Measurements from ENCODE around the gene CPZ. TPM values are rescaled to one million over a fixed set of nuclear protein-coding genes. Genes with fewer than 3 reads are reported as not detected.

The CPZ gene
- total RNA-seq, 3 donors from 2014 or later: 2.9 to 13.4 (median 7.5) TPM

DNA sequence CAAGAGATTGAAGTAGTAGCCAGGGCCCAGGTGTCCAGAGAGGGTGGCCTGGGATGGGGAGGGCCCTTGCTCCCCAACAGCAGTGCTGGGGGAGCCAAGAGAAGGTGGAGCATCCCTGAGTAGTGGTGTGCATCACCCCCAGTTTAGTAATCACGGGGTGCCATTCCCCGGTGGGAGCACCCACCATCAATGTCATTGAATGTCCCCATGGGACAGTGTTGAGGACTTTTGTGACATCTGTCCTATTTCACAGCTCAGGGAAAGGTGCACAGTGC is 4.4 kb upstream of the CPZ start:
- H3K9me3 ChIP-seq: no peaks in the 10 kb centered on the region
- H3K4me1 ChIP-seq: no peaks in the 10 kb centered on the region
- no peak overlapping the region for H3K27ac ChIP-seq
- DNase-seq (ENCODE audit: low spot score in 2 of 2): no peak
- no peak for TF ChIP-seq POLR2AphosphoS5 (IDR thresholded peaks at IDR 0.05)
- TF ChIP-seq, protein P1, sequence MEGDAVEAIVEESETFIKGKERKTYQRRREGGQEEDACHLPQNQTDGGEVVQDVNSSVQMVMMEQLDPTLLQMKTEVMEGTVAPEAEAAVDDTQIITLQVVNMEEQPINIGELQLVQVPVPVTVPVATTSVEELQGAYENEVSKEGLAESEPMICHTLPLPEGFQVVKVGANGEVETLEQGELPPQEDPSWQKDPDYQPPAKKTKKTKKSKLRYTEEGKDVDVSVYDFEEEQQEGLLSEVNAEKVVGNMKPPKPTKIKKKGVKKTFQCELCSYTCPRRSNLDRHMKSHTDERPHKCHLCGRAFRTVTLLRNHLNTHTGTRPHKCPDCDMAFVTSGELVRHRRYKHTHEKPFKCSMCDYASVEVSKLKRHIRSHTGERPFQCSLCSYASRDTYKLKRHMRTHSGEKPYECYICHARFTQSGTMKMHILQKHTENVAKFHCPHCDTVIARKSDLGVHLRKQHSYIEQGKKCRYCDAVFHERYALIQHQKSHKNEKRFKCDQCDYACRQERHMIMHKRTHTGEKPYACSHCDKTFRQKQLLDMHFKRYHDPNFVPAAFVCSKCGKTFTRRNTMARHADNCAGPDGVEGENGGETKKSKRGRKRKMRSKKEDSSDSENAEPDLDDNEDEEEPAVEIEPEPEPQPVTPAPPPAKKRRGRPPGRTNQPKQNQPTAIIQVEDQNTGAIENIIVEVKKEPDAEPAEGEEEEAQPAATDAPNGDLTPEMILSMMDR (IDR thresholded peaks at IDR 0.05): no peak
- no peak for TF ChIP-seq POLR2A (IDR thresholded peaks at IDR 0.05)
- intact Hi-C loops (cut with DNase I; ENCODE audit: low total_unique reads): loop anchor here (5.0 kb wide), 1 partner anchor 116 kb away; no protein-coding TSS in a partner anchor
- peaks cover 0 to 29% of the 10 kb centered on the region in 2 donors for H3K27me3 ChIP-seq
- H3K36me3 ChIP-seq: no peaks in the 10 kb centered on the region
- H3K4me3 ChIP-seq: no peak overlapping the region

DNA sequence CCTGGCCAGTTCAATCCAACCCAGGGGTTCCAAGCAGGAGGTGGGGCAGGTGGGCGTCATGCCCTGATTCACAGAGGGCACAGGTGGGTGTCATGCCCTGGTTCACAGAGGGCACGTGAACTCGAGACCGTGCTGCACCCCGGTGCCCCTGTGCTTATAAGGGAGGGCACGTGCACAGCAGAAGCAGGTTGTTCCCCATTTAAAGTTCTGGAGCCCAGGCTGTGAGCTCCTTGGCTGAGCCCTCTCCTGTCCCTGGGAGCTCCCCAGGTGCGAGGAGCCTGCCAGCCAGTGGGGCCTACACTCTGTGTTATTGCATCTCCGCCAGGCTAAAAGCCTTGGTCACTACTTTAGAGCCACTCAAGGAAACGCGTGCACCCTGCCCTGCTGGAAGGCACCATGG is 3.2 kb upstream of the CPZ start:
- H3K27ac ChIP-seq: no peak overlapping the region
- intact Hi-C loops (cut with DNase I; ENCODE audit: low total_unique reads): loop anchor here (5.0 kb wide), 1 partner anchor 117 kb away; no protein-coding TSS in a partner anchor
- no peaks in the 10 kb centered on the region for H3K4me1 ChIP-seq
- no peak overlapping the region for H3K4me3 ChIP-seq
- DNase-seq (ENCODE audit: low spot score in 2 of 2): no peak
- no peaks in the 10 kb centered on the region for H3K9me3 ChIP-seq
- TF ChIP-seq, protein P1 (IDR thresholded peaks at IDR 0.05): no peak
- TF ChIP-seq POLR2AphosphoS5 (IDR thresholded peaks at IDR 0.05): no peak
- TF ChIP-seq POLR2A (IDR thresholded peaks at IDR 0.05): no peak
- H3K27me3 ChIP-seq: peaks cover 0 to 36% of the 10 kb centered on the region in 2 donors
- no peaks in the 10 kb centered on the region for H3K36me3 ChIP-seq

DNA sequence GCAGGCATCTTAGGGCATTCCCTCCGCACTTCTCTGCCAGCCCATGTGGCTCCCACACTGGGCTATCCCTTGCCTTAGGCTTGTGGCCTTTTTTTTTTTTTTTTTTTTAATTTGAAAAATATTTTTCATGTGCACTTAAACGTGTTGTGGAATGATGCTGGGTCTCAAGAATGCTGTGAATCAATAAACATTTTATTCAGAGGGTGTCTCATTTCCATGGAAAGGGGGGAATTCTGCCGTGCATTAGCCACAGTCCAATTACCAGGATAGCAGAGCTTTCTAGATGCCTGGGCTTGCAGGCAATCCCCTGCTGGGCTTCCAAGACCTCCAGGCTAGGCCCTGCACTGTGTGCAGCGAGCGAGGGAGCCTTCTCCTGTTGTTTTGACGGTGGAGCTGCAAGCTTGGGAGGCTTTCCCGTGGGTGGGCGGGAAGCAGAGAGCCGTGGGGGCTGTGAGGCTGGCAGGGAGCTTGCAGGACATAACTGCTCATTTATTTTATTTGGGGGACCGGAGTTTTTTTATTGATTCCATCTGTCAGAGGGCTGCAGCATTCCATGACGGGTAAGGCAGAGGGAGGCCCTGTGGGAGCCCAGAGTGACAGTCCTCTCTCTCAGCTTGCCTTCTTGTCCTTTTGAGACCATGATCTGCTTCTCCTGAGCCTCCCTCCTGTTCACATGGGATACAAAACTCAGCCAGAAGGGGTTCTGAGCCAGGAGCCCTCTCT is 2.6 kb upstream of the CPZ start:
- TF ChIP-seq POLR2A (IDR thresholded peaks at IDR 0.05): no peak
- TF ChIP-seq, protein P1 (IDR thresholded peaks at IDR 0.05): no peak
- no peak for TF ChIP-seq POLR2AphosphoS5 (IDR thresholded peaks at IDR 0.05)
- no peak overlapping the region for H3K27ac ChIP-seq
- H3K36me3 ChIP-seq: no peaks in the 10 kb centered on the region
- no peaks in the 10 kb centered on the region for H3K4me1 ChIP-seq
- H3K27me3 ChIP-seq: peaks cover 0 to 36% of the 10 kb centered on the region in 2 donors
- intact Hi-C loops (cut with DNase I; ENCODE audit: low total_unique reads): loop anchor here (5.0 kb wide), 1 partner anchor 118 kb away; no protein-coding TSS in a partner anchor
- DNase-seq (ENCODE audit: low spot score in 2 of 2): no peak
- H3K9me3 ChIP-seq: no peaks in the 10 kb centered on the region
- no peak overlapping the region for H3K4me3 ChIP-seq

DNA sequence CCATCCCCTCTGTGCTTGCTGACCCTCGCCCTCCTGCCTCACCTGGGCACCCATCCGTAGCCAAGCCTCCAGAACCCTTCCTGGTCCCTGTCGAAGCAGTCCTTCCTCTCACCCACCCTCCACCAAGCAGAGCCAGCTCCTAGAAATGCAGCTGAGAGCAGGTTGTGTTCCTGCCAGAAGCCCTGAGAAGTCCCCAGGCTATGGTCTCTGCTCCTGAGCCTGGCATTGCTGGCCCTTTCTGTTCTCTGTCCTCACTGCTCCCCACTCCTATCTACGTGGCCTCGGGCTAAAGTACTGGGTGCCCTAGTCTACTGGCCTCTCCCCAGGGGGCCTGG is 2.1 kb upstream of the CPZ start:
- Histone ChIP-seq H3K4me1 (no peaks in the 10 kb centered on the region), H3K36me3 (no peaks in the 10 kb centered on the region), H3K27ac (no peak overlapping the region), H3K9me3 (no peaks in the 10 kb centered on the region), H3K27me3 (peaks cover 0 to 33% of the 10 kb centered on the region in 2 donors), H3K4me3 (no peak overlapping the region)
- intact Hi-C loops (cut with DNase I; ENCODE audit: low total_unique reads): no loop called here
- DNase-seq (ENCODE audit: low spot score in 2 of 2): no peak
- TF ChIP-seq, protein P1 (IDR thresholded peaks at IDR 0.05): no peak
- TF ChIP-seq POLR2A (IDR thresholded peaks at IDR 0.05) (no peak), POLR2AphosphoS5 (IDR thresholded peaks at IDR 0.05) (no peak)

DNA sequence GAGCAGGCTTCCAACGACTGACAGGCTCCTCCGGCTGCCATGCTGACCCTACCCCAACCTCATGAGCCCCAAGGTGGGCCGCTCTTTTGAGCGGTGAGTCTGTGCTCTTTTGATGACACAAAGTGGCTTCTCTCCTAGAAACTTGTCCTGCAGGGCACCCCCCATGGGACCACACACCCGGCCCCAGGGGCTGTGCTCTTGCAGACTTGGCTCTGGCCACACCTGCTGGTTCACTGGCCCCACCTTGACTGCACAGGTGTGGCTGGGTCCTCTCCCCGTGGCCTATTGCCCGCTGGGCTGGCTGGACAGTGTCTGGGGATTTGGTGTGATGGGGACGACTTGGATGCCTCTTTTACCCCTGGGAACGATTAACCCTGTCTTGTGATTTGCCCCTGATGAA is 1.5 kb upstream of the CPZ start:
- no peak for DNase-seq (ENCODE audit: low spot score in 2 of 2)
- peaks cover 0 to 29% of the 10 kb centered on the region in 2 donors for H3K27me3 ChIP-seq
- intact Hi-C loops (cut with DNase I; ENCODE audit: low total_unique reads): no loop called here

More for the DNA sequence above, 1.5 kb upstream of the CPZ start:
- no peaks in the 10 kb centered on the region for H3K9me3 ChIP-seq
- no peak overlapping the region for H3K4me3 ChIP-seq
- H3K36me3 ChIP-seq: no peaks in the 10 kb centered on the region
- H3K27ac ChIP-seq: no peak overlapping the region
- TF ChIP-seq POLR2AphosphoS5 (IDR thresholded peaks at IDR 0.05) (no peak), POLR2A (IDR thresholded peaks at IDR 0.05) (no peak)
- TF ChIP-seq, protein P1 (IDR thresholded peaks at IDR 0.05): no peak
- no peaks in the 10 kb centered on the region for H3K4me1 ChIP-seq

Data from breast epithelium (tissue), 4 donors.